ENCODE data around the gene ZNF277.

ZNF277 gene

DNA sequence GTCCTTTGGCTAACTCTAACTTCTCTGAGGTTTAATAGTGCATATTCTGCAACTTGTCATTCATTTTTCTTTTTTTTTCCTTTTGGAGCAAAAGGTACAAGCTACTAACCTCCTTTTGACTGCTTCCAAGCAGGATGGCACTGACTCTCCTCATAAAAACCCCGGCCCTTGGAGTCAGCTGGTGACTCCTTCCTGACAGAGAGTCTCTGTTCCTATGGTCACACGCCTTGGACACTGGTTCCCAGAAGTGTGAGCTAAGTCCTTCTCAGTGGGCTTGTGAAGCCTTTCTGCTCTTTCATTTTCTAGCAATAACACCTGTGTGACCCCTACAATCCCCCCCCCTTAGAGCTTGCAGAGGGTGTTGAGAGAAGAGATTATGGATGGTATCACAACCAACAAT is 22.0 kb upstream of the ZNF277 start:
- H3K4me3 ChIP-seq (ENCODE audit: low read depth, low read length) = no peak overlapping the region
- no peak for DNase-seq (ENCODE audit: low read depth)
- TF ChIP-seq, protein P1, sequence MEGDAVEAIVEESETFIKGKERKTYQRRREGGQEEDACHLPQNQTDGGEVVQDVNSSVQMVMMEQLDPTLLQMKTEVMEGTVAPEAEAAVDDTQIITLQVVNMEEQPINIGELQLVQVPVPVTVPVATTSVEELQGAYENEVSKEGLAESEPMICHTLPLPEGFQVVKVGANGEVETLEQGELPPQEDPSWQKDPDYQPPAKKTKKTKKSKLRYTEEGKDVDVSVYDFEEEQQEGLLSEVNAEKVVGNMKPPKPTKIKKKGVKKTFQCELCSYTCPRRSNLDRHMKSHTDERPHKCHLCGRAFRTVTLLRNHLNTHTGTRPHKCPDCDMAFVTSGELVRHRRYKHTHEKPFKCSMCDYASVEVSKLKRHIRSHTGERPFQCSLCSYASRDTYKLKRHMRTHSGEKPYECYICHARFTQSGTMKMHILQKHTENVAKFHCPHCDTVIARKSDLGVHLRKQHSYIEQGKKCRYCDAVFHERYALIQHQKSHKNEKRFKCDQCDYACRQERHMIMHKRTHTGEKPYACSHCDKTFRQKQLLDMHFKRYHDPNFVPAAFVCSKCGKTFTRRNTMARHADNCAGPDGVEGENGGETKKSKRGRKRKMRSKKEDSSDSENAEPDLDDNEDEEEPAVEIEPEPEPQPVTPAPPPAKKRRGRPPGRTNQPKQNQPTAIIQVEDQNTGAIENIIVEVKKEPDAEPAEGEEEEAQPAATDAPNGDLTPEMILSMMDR (conservative IDR thresholded peaks at IDR 0.05; ENCODE audit: low read depth, low read length) = no peak

DNA sequence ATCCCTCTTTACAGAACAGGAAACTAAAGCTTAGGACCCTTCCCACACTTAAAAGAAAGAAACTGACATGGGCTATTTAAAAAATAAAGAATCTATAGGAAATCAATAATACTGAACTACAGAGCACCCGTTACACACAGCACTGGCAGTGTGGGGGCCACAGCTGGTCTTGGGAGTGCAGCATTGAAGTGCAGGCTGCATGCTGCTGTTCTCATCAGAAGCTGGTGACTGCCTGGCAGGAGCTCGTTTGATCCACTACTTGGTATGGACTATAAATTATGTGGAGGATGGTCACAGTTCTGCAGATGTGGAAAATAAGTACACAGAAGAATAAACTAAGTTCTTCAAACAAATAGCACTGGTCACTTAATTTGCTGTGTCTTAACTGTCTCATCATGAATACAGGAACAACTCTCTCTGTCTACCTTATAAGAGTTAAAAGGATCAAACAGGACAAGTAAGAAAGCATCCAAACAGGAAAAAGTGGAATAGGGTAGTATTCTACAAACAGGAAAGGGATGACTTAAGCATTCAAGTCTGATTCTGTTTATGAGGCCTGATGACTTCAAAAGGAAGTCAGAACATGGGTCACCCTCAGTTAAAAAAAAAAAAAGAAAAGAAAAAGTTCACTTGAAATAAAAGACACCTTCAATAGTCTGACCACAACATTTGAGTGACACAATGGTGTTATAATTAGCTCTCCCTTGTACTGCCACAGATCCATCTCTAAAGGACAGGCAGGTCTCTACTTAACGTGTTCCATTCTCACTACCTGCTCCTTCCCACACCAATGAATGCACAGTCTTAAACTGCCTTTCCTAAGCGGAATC is 21.3 kb upstream of the ZNF277 start:
- TF ChIP-seq, protein P1 (conservative IDR thresholded peaks at IDR 0.05; ENCODE audit: low read depth, low read length) = no peak
- no peak for DNase-seq (ENCODE audit: low read depth)
- H3K4me3 ChIP-seq (ENCODE audit: low read depth, low read length) = no peak overlapping the region

DNA sequence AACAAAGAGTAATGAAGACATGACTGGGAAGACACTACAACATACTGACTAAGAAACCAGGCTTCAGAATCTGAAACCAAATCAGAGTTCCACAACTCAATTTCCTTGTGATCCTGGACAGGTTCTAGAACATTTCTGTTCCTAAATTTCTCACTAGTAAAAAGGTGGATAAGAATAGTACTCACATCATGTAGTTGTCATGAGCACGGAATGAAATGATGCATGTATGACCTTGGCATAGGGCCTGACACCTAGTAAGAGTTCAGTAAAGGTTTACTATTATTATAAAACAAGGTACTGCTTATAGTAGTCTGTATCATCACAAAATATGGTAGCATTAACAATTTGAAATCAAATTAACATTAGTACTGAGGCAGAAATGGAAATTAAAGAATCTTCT is 20.2 kb upstream of the ZNF277 start:
- TF ChIP-seq, protein P1 (conservative IDR thresholded peaks at IDR 0.05; ENCODE audit: low read depth, low read length) = no peak
- DNase-seq (ENCODE audit: low read depth) = no peak
- no peak overlapping the region for H3K4me3 ChIP-seq (ENCODE audit: low read depth, low read length)

DNA sequence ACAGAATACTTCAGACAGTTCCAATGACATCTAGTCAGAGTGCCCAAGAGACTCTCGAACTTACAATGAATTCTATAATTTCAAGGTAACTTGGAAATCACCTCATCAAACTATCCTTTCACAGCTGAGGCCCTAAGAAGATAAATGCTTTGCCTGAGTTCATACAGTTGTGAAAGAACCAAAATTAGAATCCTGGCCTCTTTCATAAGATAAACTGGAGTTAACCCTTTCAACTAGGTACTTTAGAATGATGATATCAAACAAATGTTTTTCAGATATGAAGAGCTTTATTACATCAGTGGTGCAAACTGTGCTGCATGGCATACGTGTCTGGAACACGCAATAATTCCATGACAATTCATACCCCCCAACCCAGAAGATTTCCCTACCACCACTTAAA is 18.2 kb upstream of the ZNF277 start:
- no peak for DNase-seq (ENCODE audit: low read depth)
- TF ChIP-seq, protein P1 (conservative IDR thresholded peaks at IDR 0.05; ENCODE audit: low read depth, low read length) = no peak
- no peak overlapping the region for H3K4me3 ChIP-seq (ENCODE audit: low read depth, low read length)

DNA sequence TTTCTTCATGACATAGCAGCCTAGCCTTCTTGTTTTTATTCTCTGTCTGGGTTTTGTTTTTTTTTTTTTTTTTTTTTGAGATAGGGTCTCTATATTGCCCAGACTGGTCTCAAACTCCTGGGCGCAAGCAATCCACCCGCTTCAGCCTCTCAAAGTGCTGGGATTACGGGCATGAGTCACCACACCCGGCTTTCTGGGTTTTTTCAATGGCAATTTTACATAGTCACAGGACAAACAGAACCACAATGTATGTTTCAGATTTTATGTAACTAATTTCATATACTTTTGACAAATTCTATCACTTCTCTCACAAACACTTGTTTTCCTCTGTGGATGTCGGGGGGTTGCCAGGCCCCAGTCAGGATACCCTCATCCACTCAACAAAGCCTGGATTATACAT is 16.8 kb upstream of the ZNF277 start:
- no peak overlapping the region for H3K4me3 ChIP-seq (ENCODE audit: low read depth, low read length)
- DNase-seq (ENCODE audit: low read depth) = no peak
- TF ChIP-seq, protein P1 (conservative IDR thresholded peaks at IDR 0.05; ENCODE audit: low read depth, low read length) = no peak

DNA sequence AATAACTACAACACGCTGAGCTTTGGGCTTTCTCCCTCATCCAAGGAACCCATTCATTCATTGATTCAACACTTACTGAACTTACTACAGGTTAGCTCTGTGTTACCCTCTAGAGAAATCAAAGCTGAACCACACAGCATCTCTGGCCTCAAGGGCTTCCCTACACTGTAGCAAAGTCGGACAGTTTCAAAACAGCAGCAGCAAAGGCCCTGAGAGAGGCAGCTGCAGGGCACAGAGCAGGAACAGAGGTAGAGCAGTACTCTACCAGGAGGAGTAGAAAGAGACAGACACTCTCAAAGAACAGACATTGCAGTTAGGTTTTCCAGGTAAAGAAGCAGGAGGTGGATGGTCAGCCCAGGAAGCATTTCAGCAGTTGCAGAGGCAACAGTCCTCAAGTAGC is 16.4 kb upstream of the ZNF277 start:
- TF ChIP-seq, protein P1 (conservative IDR thresholded peaks at IDR 0.05; ENCODE audit: low read depth, low read length) = no peak
- no peak for DNase-seq (ENCODE audit: low read depth)
- no peak overlapping the region for H3K4me3 ChIP-seq (ENCODE audit: low read depth, low read length)

Data from choroid plexus epithelial cell (primary cell).